NCI-H128 (cell line): ENCODE data around the gene GOLGA6L24.
"Not testable (repeated sequence)": the region's sequence is repeated elsewhere in the genome, so short reads cannot be mapped to it uniquely, and the experiment has no call there.

Source experiments
- DNase-seq: peaks from one replicate; lab custom pipeline; 2025; ENCODE audit not compliant: unreplicated experiment; lab: John Stamatoyannopoulos, UW

Gene GOLGA6L24

GRCh38 chr15:28357984-28358383 is at the start of gene GOLGA6L24:
TSS of gene GOLGA6L24 (minus strand) at chr15:28358084. CDS start at chr15:28358023, 61 bp downstream.
- DNase-seq: not testable (repeated sequence)

- not testable (repeated sequence) for DNase-seq
These were observed 45.0 kb upstream of the GOLGA6L24 start for GRCh38 chr15:28402774-28403435.

- DNase-seq: not testable (repeated sequence)
These were observed 38.1 kb upstream of the GOLGA6L24 start for GRCh38 chr15:28396022-28396421.

GRCh38 chr15:28380053-28380452 is 22.2 kb upstream of the GOLGA6L24 start:
- not testable (repeated sequence) for DNase-seq

GRCh38 chr15:28378364-28378763 is 20.5 kb upstream of the GOLGA6L24 start, which contains the start of gene GOLGA8F:
TSS of gene GOLGA8F (plus strand) at chr15:28378664. CDS start at chr15:28378762, 98 bp downstream.
- not testable (repeated sequence) for DNase-seq

- not testable (repeated sequence) for DNase-seq
These were observed 7.6 kb upstream of the GOLGA6L24 start for GRCh38 chr15:28365502-28365901.

GRCh38 chr15:28322129-28322588 is 35.7 kb downstream of the GOLGA6L24 start, which contains the start of gene HERC2:
TSS of gene HERC2 (minus strand) at chr15:28322179. CDS start at chr15:28321433, 746 bp downstream.
- DNase-seq: not testable (repeated sequence)

- not testable (repeated sequence) for DNase-seq
These were observed 36.4 kb downstream of the GOLGA6L24 start for GRCh38 chr15:28321358-28322078.

GRCh38 chr15:28319725-28320124 is 38.2 kb downstream of the GOLGA6L24 start:
- DNase-seq: not testable (repeated sequence)

GRCh38 chr15:28318828-28319227 is 39.1 kb downstream of the GOLGA6L24 start:
- not testable (repeated sequence) for DNase-seq

GRCh38 chr15:28318122-28318521 is 39.8 kb downstream of the GOLGA6L24 start:
- DNase-seq: not testable (repeated sequence)

- DNase-seq: not testable (repeated sequence)
These were observed 40.9 kb downstream of the GOLGA6L24 start for GRCh38 chr15:28316958-28317357.

GRCh38 chr15:28310454-28310853 is 47.4 kb downstream of the GOLGA6L24 start:
- not testable (repeated sequence) for DNase-seq

GRCh38 chr15:28308718-28309117 is 49.2 kb downstream of the GOLGA6L24 start:
- not testable (repeated sequence) for DNase-seq
